ENCODE data around the gene TULP4. TPM values are rescaled to one million over a fixed set of nuclear protein-coding genes. Genes with fewer than 3 reads are reported as not detected.

TULP4 gene
- total RNA-seq, 1 experiment from 2014 or later = 21.5 TPM

GRCh38 chr6:158272324-158272723 is 39.9 kb upstream of the TULP4 start:
- intact Hi-C loops (cut with micrococcal nuclease) = no loop called here
- H3K9ac ChIP-seq (ENCODE audit: low read length) = no peak overlapping the region
- TF ChIP-seq EZH2 (IDR thresholded peaks at IDR 0.05; ENCODE audit: low read length, unreplicated experiment) (no peak), EZH2phosphoT487 (IDR thresholded peaks at IDR 0.05; ENCODE audit: borderline replicate concordance, low read length) (no peak)
- TF ChIP-seq, protein P1, sequence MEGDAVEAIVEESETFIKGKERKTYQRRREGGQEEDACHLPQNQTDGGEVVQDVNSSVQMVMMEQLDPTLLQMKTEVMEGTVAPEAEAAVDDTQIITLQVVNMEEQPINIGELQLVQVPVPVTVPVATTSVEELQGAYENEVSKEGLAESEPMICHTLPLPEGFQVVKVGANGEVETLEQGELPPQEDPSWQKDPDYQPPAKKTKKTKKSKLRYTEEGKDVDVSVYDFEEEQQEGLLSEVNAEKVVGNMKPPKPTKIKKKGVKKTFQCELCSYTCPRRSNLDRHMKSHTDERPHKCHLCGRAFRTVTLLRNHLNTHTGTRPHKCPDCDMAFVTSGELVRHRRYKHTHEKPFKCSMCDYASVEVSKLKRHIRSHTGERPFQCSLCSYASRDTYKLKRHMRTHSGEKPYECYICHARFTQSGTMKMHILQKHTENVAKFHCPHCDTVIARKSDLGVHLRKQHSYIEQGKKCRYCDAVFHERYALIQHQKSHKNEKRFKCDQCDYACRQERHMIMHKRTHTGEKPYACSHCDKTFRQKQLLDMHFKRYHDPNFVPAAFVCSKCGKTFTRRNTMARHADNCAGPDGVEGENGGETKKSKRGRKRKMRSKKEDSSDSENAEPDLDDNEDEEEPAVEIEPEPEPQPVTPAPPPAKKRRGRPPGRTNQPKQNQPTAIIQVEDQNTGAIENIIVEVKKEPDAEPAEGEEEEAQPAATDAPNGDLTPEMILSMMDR (conservative IDR thresholded peaks at IDR 0.05; ENCODE audit: low read depth, low read length) = no peak
- H3K79me2 ChIP-seq (ENCODE audit: low read length) = 0 out of 2 replicates have a peak, but pooled peaks cover 12% of the 10 kb centered on the region
- H3K4me3 ChIP-seq (ENCODE audit: low read length) = no peak overlapping the region
- POLR2A ChIA-PET (ENCODE audit: unreplicated experiment) = no interaction called here
- DNase-seq = no peak
- ATAC-seq = no peak
- H3F3A ChIP-seq (ENCODE audit: low read length, unreplicated experiment) = no peaks in the 10 kb centered on the region
- H3K9me3 ChIP-seq (ENCODE audit: low read length) = no peaks in the 10 kb centered on the region
- no peaks in the 10 kb centered on the region for H3K4me1 ChIP-seq (ENCODE audit: insufficient read depth, low read length)
- no peaks in the 10 kb centered on the region for H4K20me1 ChIP-seq (ENCODE audit: low read length)
- CTCF ChIA-PET = no interaction called here
- no peak overlapping the region for H2AFZ ChIP-seq (ENCODE audit: low read length)
- H3K9me2 ChIP-seq (replicated peaks; ENCODE audit: low read length) = no peaks in the 10 kb centered on the region
- H3K27me3 ChIP-seq (ENCODE audit: low read length) = no peaks in the 10 kb centered on the region
- H3K27ac ChIP-seq (ENCODE audit: low read length) = no peak overlapping the region
- H3K4me2 ChIP-seq (ENCODE audit: low read length) = no peak overlapping the region
- BruUV-seq (replicated peaks) = no TSS peak
- H3K36me3 ChIP-seq (ENCODE audit: low read depth, low read length) = no peaks in the 10 kb centered on the region; the same call in 1 of the 2 replicates

GRCh38 chr6:158278004-158278403 is 34.3 kb upstream of the TULP4 start:
- Histone ChIP-seq H3K9me3 (ENCODE audit: low read length) (no peaks in the 10 kb centered on the region), H3K79me2 (ENCODE audit: low read length) (0 out of 2 replicates have a peak, but pooled peaks cover 4% of the 10 kb centered on the region)

DNA sequence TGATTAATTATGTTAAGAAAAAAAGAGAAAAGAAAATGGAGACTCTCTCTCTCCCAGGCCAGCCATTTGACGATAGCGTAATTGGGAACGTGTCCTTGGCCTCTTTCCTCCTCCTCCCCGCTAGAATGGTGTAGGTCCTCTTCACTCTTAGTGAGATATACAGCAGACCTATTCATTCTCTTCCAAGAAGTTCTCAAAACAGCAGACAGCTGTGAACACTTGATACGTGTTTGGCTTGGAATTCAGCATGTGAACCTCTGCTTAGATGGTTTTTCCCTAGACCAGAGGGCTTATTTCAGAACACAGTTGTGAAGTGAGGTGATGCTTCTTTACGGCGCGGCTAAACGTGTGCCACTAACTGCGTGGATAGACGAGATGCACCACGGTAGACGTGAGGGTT is 32.6 kb upstream of the TULP4 start:
- H3F3A ChIP-seq (ENCODE audit: low read length, unreplicated experiment) = no peaks in the 10 kb centered on the region
- ATAC-seq (no peak), DNase-seq (no peak)
- CTCF ChIA-PET = no interaction called here
- no peak for TF ChIP-seq EZH2 (IDR thresholded peaks at IDR 0.05; ENCODE audit: low read length, unreplicated experiment)
- no peak overlapping the region for H3K4me3 ChIP-seq (ENCODE audit: low read length)
- H3K27ac ChIP-seq (ENCODE audit: low read length) = no peak overlapping the region
- H3K9ac ChIP-seq (ENCODE audit: low read length) = no peak overlapping the region
- no peaks in the 10 kb centered on the region for H3K9me2 ChIP-seq (replicated peaks; ENCODE audit: low read length)
- no peak overlapping the region for H3K4me2 ChIP-seq (ENCODE audit: low read length)
- H3K9me3 ChIP-seq (ENCODE audit: low read length) = no peaks in the 10 kb centered on the region
- H4K20me1 ChIP-seq (ENCODE audit: low read length) = no peaks in the 10 kb centered on the region
- intact Hi-C loops (cut with micrococcal nuclease) = no loop called here
- H2AFZ ChIP-seq (ENCODE audit: low read length) = no peak overlapping the region
- no TSS peak for BruUV-seq (replicated peaks)
- H3K36me3 ChIP-seq (ENCODE audit: low read depth, low read length) = no peaks in the 10 kb centered on the region
- no peaks in the 10 kb centered on the region for H3K27me3 ChIP-seq (ENCODE audit: low read length)
- H3K4me1 ChIP-seq (ENCODE audit: insufficient read depth, low read length) = no peaks in the 10 kb centered on the region
- POLR2A ChIA-PET (ENCODE audit: unreplicated experiment) = no interaction called here
- 0 out of 2 replicates have a peak, but pooled peaks cover 4% of the 10 kb centered on the region for H3K79me2 ChIP-seq (ENCODE audit: low read length)

More at GRCh38 chr6:158278004-158278403, 34.3 kb upstream of the TULP4 start:
- H3K27ac ChIP-seq (ENCODE audit: low read length) = no peak overlapping the region
- H3K4me2 ChIP-seq (ENCODE audit: low read length) = no peak overlapping the region
- ChIA-PET CTCF (interaction anchor here (0.6 kb wide), 1 partner anchor 326 kb away, joined by 6 read pairs; no protein-coding TSS in a partner anchor), POLR2A (ENCODE audit: unreplicated experiment) (no interaction called here)
- ATAC-seq (no peak), DNase-seq (no peak)
- no peak for TF ChIP-seq EZH2phosphoT487 (IDR thresholded peaks at IDR 0.05; ENCODE audit: borderline replicate concordance, low read length)
- no peaks in the 10 kb centered on the region for H4K20me1 ChIP-seq (ENCODE audit: low read length)
- no peaks in the 10 kb centered on the region for H3K9me2 ChIP-seq (replicated peaks; ENCODE audit: low read length)
- no peak overlapping the region for H3K4me3 ChIP-seq (ENCODE audit: low read length)
- no peaks in the 10 kb centered on the region for H3F3A ChIP-seq (ENCODE audit: low read length, unreplicated experiment)
- intact Hi-C loops (cut with micrococcal nuclease) = no loop called here
- no peaks in the 10 kb centered on the region; the same call in 1 of the 2 replicates for H3K36me3 ChIP-seq (ENCODE audit: low read depth, low read length)
- H3K4me1 ChIP-seq (ENCODE audit: insufficient read depth, low read length) = no peaks in the 10 kb centered on the region
- no peaks in the 10 kb centered on the region for H3K27me3 ChIP-seq (ENCODE audit: low read length)
- no TSS peak for BruUV-seq (replicated peaks)
- H3K9ac ChIP-seq (ENCODE audit: low read length) = no peak overlapping the region
- H2AFZ ChIP-seq (ENCODE audit: low read length) = no peak overlapping the region

All from PC-3 (cell line).